ENCODE data around the gene JAKMIP1.

JAKMIP1 gene

GRCh38 chr4:5992171-5992827 lies 208.1 kb downstream of the JAKMIP1 start:
- DNase-seq (ENCODE audit: low spot score): no peak

- DNase-seq (ENCODE audit: low spot score): no peak
Measured at GRCh38 chr4:5991405-5991804, 208.9 kb downstream of the JAKMIP1 start.

- DNase-seq (ENCODE audit: low spot score): no peak
Measured at GRCh38 chr4:5990446-5991160, 209.7 kb downstream of the JAKMIP1 start.

GRCh38 chr4:5989236-5990225 lies 210.8 kb downstream of the JAKMIP1 start:
- no peak for DNase-seq (ENCODE audit: low spot score)

- no peak for DNase-seq (ENCODE audit: low spot score)
Measured at GRCh38 chr4:5988086-5988845, 212.1 kb downstream of the JAKMIP1 start.

GRCh38 chr4:5984843-5985242 lies 215.5 kb downstream of the JAKMIP1 start:
- DNase-seq (ENCODE audit: low spot score): no peak

- peak; percentile 15 for DNase-seq (ENCODE audit: low spot score)
Measured at GRCh38 chr4:5982156-5982973, 218.0 kb downstream of the JAKMIP1 start.

GRCh38 chr4:5980436-5981155 lies 219.8 kb downstream of the JAKMIP1 start:
- DNase-seq (ENCODE audit: low spot score): no peak

GRCh38 chr4:5979981-5980380 lies 220.4 kb downstream of the JAKMIP1 start:
- no peak for DNase-seq (ENCODE audit: low spot score)

GRCh38 chr4:5976921-5977320 lies 223.4 kb downstream of the JAKMIP1 start:
- no peak for DNase-seq (ENCODE audit: low spot score)

- no peak for DNase-seq (ENCODE audit: low spot score)
Measured at GRCh38 chr4:5976431-5976830, 223.9 kb downstream of the JAKMIP1 start.
